ENCODE measurements around the gene TAF8. TPM values are rescaled to one million over a fixed set of nuclear protein-coding genes. Genes with fewer than 3 reads are reported as not detected.

Gene TAF8
- total RNA-seq, 1 experiment from 2014 or later: 22.5 TPM

GRCh38 chr6:42066156-42066675, 15.9 kb downstream of the TAF8 start:
- no peak for DNase-seq (ENCODE audit: low spot score)
- ChIA-PET POLR2A (ENCODE audit: low non-redundant PET) (no interaction called here), CTCF (no interaction called here)
- BruUV-seq (replicated peaks): no TSS peak
- H3K27ac ChIP-seq (ENCODE audit: low read depth, low read length, poor library complexity, severe bottlenecking): no peak overlapping the region
- H3K4me1 ChIP-seq (ENCODE audit: insufficient read depth, low read length, poor library complexity, severe bottlenecking): no peaks in the 10 kb centered on the region
- H3K9me3 ChIP-seq (ENCODE audit: low read depth, low read length, poor library complexity, severe bottlenecking): no peaks in the 10 kb centered on the region
- TF ChIP-seq EZH2 (IDR thresholded peaks at IDR 0.05; ENCODE audit: borderline replicate concordance, low read depth, low read length, poor library complexity, severe bottlenecking) (no peak), CTCF (conservative IDR thresholded peaks at IDR 0.05; ENCODE audit: low read depth, low read length) (no peak)
- intact Hi-C loops (cut with micrococcal nuclease; ENCODE audit: unreplicated experiment): no loop called here
- H3K27me3 ChIP-seq (replicated peaks; ENCODE audit: insufficient read depth, low read depth, low read length, poor library complexity): no peaks in the 10 kb centered on the region
- H3K36me3 ChIP-seq (ENCODE audit: insufficient read depth, low read length, poor library complexity, severe bottlenecking): peaks cover 22% of the 10 kb centered on the region
- no peak overlapping the region for H3K4me3 ChIP-seq (ENCODE audit: low read depth, low read length, poor library complexity, severe bottlenecking)

GRCh38 chr6:42068173-42068572, 17.8 kb downstream of the TAF8 start:
- DNase-seq (ENCODE audit: low spot score): no peak
- H3K36me3 ChIP-seq (ENCODE audit: insufficient read depth, low read length, poor library complexity, severe bottlenecking): peaks cover 16% of the 10 kb centered on the region
- CTCF ChIA-PET: interaction anchor here (0.7 kb wide), 1 partner anchor 319 kb away, joined by 6 read pairs; no protein-coding TSS in a partner anchor
- H3K4me3 ChIP-seq (ENCODE audit: low read depth, low read length, poor library complexity, severe bottlenecking): no peak overlapping the region
- BruUV-seq (replicated peaks): no TSS peak
- POLR2A ChIA-PET (ENCODE audit: low non-redundant PET): no interaction called here
- no peaks in the 10 kb centered on the region for H3K27me3 ChIP-seq (replicated peaks; ENCODE audit: insufficient read depth, low read depth, low read length, poor library complexity)
- no peak overlapping the region for H3K27ac ChIP-seq (ENCODE audit: low read depth, low read length, poor library complexity, severe bottlenecking)
- TF ChIP-seq EZH2 (IDR thresholded peaks at IDR 0.05; ENCODE audit: borderline replicate concordance, low read depth, low read length, poor library complexity, severe bottlenecking) (no peak), CTCF (conservative IDR thresholded peaks at IDR 0.05; ENCODE audit: low read depth, low read length) (no peak)
- H3K9me3 ChIP-seq (ENCODE audit: low read depth, low read length, poor library complexity, severe bottlenecking): no peaks in the 10 kb centered on the region
- intact Hi-C loops (cut with micrococcal nuclease; ENCODE audit: unreplicated experiment): no loop called here
- no peaks in the 10 kb centered on the region for H3K4me1 ChIP-seq (ENCODE audit: insufficient read depth, low read length, poor library complexity, severe bottlenecking)

DNA sequence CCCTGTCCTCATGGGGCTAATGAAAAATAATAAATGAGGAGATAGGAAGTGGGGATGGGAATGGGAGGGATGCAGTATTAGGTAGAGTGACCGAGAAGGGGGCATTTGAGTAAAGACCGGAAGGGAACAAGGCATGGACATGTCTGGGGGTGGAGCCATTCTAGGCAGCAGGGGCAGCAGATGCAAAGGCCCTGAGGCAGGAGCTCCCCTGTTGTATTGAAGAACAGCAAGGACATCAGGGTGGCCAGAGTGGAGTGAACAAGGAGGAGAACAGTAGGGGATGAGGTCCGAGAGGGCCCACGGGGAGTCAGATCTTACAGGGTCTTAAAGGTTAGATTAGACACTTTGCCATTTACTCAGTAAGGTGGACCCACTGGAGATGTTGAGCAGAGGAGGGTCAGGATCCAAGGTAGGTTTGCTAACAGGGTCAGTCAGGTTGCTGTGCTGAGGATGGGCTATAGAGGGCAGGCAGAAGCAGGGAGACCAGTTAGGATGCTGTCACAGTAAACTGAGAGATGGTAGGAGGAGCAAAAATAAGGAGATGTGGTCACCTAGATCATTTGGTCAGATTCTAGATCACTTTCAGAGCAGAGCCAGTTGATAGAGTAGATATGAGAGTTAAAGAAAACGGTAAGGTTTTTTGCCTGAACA, 18.7 kb downstream of the TAF8 start:
- no peak overlapping the region for H3K4me3 ChIP-seq (ENCODE audit: low read depth, low read length, poor library complexity, severe bottlenecking)
- ChIA-PET CTCF (no interaction called here), POLR2A (ENCODE audit: low non-redundant PET) (no interaction called here)
- intact Hi-C loops (cut with micrococcal nuclease; ENCODE audit: unreplicated experiment): no loop called here
- DNase-seq (ENCODE audit: low spot score): no peak
- no peak overlapping the region for H3K27ac ChIP-seq (ENCODE audit: low read depth, low read length, poor library complexity, severe bottlenecking)
- peaks cover 16% of the 10 kb centered on the region for H3K36me3 ChIP-seq (ENCODE audit: insufficient read depth, low read length, poor library complexity, severe bottlenecking)
- no peaks in the 10 kb centered on the region for H3K4me1 ChIP-seq (ENCODE audit: insufficient read depth, low read length, poor library complexity, severe bottlenecking)
- BruUV-seq (replicated peaks): no TSS peak
- H3K9me3 ChIP-seq (ENCODE audit: low read depth, low read length, poor library complexity, severe bottlenecking): no peaks in the 10 kb centered on the region
- no peaks in the 10 kb centered on the region for H3K27me3 ChIP-seq (replicated peaks; ENCODE audit: insufficient read depth, low read depth, low read length, poor library complexity)
- no peak for TF ChIP-seq EZH2 (IDR thresholded peaks at IDR 0.05; ENCODE audit: borderline replicate concordance, low read depth, low read length, poor library complexity, severe bottlenecking)
- no peak for TF ChIP-seq CTCF (conservative IDR thresholded peaks at IDR 0.05; ENCODE audit: low read depth, low read length)
